Gastroesophageal sphincter (tissue), 3 donors: ENCODE data around the gene SLC6A3.

Source experiments
- CTCF ChIP-seq, 4 experiments: fragments of 200-600 bp in 2 of 4; fragments of 450-650 bp in 2 of 4; sonication (generic) in 1 of 4; IDR thresholded peaks; one replicate each; pipeline ENCODE4 v1.5.1; 2017 to 2019; ENCODE audit warnings: antibody characterized with exemption in 4 of 4, mild to moderate bottlenecking in 2 of 4, moderate library complexity in 2 of 4
- POLR2AphosphoS5 ChIP-seq: sonication (generic); formaldehyde crosslinking; IDR thresholded peaks from one replicate; pipeline ENCODE4 v1.6.1; 2017; ENCODE audit warnings: antibody characterized with exemption

DNA sequence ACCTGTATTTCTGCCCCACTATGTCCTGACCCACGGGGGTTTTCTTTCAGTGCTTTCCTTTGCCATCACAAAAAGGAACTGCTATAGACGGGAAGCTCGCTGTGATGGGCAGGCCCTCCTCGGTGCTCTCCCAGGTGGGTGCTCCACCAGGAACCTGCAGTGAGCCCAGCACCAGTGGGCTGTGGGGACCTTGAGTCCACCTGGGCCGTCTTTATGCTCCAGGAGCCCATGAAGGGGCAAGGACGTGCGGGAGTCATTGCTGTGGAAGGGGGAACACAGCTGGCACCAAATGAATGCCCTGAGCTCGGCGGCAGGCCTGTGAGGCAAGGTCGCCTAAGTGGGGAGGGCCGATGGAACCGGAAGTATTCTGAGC is 36.7 kb upstream of the SLC6A3 start:
- TF ChIP-seq CTCF (IDR thresholded peaks at IDR 0.05) = no peak
- TF ChIP-seq POLR2AphosphoS5 = no peak
